Panc1 (cell line): ENCODE data around the gene ONECUT1.

Source experiments
- CTCF ChIP-seq: fragments of 450-650 bp; IDR thresholded peaks from 2 replicates; pipeline ENCODE4 v1.5.1; 2017; ENCODE audit warnings: mild to moderate bottlenecking
- POLR2AphosphoS5 ChIP-seq: IDR thresholded peaks from 2 replicates; pipeline ENCODE4 v1.6.1; 2012; ENCODE audit warnings: mild to moderate bottlenecking, low read depth, low read length, moderate library complexity
- REST ChIP-seq, 2 experiments: IDR thresholded peaks; 2 replicates each; pipeline ENCODE4 v1.6.1; 2011 to 2012; ENCODE audit warnings: low read depth in 2 of 2, control low read depth in 1 of 2, low read length in 1 of 2, mild to moderate bottlenecking in 1 of 2, moderate library complexity in 1 of 2; ENCODE audit not compliant: insufficient read depth in 1 of 2

- TF ChIP-seq CTCF (no peak), POLR2AphosphoS5 (no peak), REST (IDR thresholded peaks at IDR 0.05; ENCODE audit: insufficient read depth in 1 of 2, low read depth in 2 of 2, low read length in 1 of 2) (no peak)
Observed at GRCh38 chr15:52772766-52773165, 17.4 kb downstream of the ONECUT1 start.
